Activated T-cell treated with anti-CD3 and anti-CD28 coated beads, Interleukin-2, amount 50 U/mL, for 4 hours (primary cell): Measurements from ENCODE around the gene THSD4. TPM values are rescaled to one million over a fixed set of nuclear protein-coding genes. Genes with fewer than 3 reads are reported as not detected.

Experiments
- ATAC-seq, 2 donors: fragments of 200-7000 bp; cut with Tn5 transposase; one replicate each; pipeline ENCODE4 v1.10.0; 2021
- DNase-seq: peaks from one replicate; pipeline ENCODE4 v3.0.0-alpha.2; 2020
- H3K27me3 Mint-ChIP-seq: one replicate; pipeline ENCODE4 v1.8.0; 2021; ENCODE audit warnings: low read depth, mixed read lengths
- H3K36me3 Mint-ChIP-seq: one replicate; pipeline ENCODE4 v1.8.0; 2022; ENCODE audit warnings: mixed read lengths; ENCODE audit not compliant: insufficient read depth
- H3K4me1 Mint-ChIP-seq: one replicate; pipeline ENCODE4 v1.8.0; 2021; ENCODE audit warnings: low read depth, mixed read lengths
- H3K4me3 Mint-ChIP-seq: one replicate; pipeline ENCODE4 v1.8.0; 2021; ENCODE audit warnings: mild to moderate bottlenecking, moderate library complexity, mixed read lengths
- H3K9me3 Mint-ChIP-seq: one replicate; pipeline ENCODE4 v1.8.0; 2021; ENCODE audit warnings: mixed read lengths
- total RNA-seq, 3 donors: library from RNA; stranded (reverse); gene quantifications; one replicate each; pipeline ENCODE4 v1.2.1, GENCODE V29; 2021

The THSD4 gene
- total RNA-seq, 3 donors from 2014 or later = 0.08 to 0.16 (median 0.11) TPM

DNA sequence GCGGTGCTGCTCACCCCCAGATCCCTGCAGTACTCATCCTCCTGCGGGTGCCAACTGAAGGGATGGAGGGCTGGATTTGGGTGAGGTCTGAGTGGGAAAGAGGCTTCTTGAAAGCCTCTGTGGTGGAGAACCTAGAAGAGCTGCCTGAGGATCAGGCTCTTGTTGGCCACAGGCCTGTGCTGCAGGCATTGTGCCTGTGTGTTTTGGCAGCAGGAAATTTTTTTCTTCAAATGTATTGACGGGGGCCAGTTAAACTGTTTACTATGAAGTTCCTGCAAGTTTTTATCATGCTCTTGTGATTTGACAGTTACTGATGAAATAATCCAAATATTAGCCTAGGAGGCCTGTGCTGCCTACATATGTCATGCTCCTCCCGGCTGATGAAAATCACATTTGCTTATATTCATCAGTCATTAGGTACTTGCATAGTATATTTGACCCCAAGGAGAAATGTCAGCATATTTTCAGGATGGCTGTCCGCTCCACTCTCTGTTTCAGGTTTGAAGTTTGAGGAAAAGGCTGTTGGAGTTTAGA lies 103.1 kb downstream of the THSD4 start:
- peaks cover 18% of the 10 kb centered on the region for H3K27me3 Mint-ChIP-seq
- no peaks in the 10 kb centered on the region for H3K4me1 Mint-ChIP-seq

DNA sequence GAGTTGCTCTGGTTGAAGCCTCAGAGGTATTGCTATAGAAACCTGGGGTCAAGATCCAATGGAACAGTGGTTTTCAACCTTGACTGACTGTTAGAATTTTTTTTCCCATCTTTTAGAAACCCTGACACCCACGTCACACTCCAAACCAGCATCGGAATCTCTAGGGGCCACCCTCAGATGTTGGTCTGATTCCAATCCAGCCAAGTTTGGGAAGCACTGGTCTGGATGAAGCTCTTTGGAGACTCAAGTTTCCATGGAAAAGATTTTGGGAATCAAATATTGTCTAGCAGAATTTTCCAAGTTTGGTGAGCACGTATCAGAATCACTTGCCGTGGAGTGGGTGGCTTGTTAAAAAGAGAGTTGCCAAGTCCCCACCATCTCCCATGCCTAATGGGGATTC lies 103.8 kb downstream of the THSD4 start:
- H3K4me1 Mint-ChIP-seq = no peaks in the 10 kb centered on the region
- ATAC-seq = no peak
- no peak for DNase-seq
- H3K9me3 Mint-ChIP-seq = no peaks in the 10 kb centered on the region
- peaks cover 18% of the 10 kb centered on the region for H3K27me3 Mint-ChIP-seq
- no peaks in the 10 kb centered on the region for H3K36me3 Mint-ChIP-seq
- H3K4me3 Mint-ChIP-seq = no peak overlapping the region

More for the DNA sequence above, 103.1 kb downstream of the THSD4 start:
- no peak for ATAC-seq
- no peak for DNase-seq
- Mint-ChIP-seq H3K36me3 (no peaks in the 10 kb centered on the region), H3K4me3 (no peak overlapping the region), H3K9me3 (no peaks in the 10 kb centered on the region)

DNA sequence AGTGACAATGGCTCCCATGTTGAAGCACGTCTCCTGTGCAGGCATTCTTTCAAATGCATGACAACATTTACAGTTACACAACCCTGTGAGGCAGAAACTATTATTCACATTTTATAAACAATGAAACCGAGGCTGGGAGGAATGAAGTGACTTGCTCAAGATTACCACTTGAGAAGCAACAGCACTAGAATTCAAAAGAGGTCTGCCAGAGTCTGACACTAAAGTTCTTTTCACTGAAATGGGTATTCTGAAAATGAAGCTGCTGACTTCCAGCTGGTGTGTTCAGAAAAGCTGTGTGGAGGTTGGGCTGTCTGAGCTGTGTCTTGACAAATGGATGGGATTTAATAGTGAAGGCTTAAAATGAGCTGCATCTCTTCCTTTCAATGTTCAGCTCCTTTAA lies 104.4 kb downstream of the THSD4 start:
- no peaks in the 10 kb centered on the region for H3K9me3 Mint-ChIP-seq
- H3K4me3 Mint-ChIP-seq = no peak overlapping the region
- H3K36me3 Mint-ChIP-seq = no peaks in the 10 kb centered on the region
- H3K4me1 Mint-ChIP-seq = no peaks in the 10 kb centered on the region
- DNase-seq (no peak), ATAC-seq (no peak)
- peaks cover 18% of the 10 kb centered on the region for H3K27me3 Mint-ChIP-seq

DNA sequence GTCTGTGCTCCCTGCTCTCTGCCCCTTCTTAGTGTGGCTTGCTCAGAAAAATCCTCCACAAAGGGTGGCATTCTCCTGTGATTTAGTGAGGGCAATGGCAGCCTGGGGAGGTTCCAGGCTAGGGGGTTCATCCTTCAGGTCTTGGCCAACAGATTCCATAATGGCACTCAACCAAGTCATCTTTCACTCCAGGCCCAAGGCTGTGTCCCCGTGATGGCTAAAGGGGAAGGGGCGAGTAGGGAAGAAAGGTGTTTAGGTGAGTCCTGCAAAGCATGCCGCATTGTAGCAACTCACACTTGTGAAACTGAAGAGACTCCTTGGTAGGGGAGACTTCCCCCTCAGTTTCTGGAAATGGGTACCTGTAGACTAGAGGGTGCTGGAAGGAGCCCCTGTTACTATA lies 105.6 kb downstream of the THSD4 start:
- Mint-ChIP-seq H3K36me3 (no peaks in the 10 kb centered on the region), H3K9me3 (no peaks in the 10 kb centered on the region), H3K27me3 (peaks cover 12% of the 10 kb centered on the region), H3K4me3 (no peak overlapping the region), H3K4me1 (no peaks in the 10 kb centered on the region)
- DNase-seq (no peak), ATAC-seq (no peak)

DNA sequence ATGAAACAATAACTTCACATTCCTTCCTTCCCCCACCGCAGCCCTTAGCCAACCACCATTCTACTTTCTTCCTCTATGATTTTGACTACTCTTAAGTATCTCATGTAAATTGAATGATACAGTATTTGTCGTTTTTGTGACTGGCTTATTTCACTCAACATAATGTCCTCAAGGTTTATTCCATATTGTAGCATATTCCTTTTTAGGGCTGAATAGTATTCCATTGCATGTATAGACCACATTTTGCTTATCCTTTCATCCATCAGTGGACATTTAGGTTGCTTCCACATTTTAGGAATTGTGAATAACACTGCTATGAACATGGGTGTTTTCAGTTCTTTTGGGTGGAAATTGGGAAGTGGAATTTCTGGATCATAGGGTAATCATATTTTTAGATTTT lies 106.1 kb downstream of the THSD4 start:
- DNase-seq (no peak), ATAC-seq (no peak)

DNA sequence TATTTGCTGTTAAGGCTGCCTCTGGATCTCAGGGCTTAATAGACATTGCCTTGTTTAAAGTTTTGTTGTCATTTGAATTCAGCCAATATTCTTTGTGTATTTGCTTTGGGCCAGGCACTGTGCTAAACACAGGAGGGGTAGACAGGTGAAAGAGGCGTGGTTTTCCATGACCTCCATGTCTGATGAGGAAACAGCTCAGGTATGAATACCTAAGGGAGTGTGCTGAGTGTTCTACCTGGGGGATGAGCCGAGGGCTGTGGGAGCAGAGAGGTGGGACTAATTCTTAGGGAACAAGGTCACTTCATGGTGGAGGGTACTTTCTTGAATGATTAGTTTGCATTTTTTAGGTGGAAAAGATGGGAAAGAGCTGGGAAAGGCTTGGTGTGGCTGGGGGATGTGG lies 108.2 kb downstream of the THSD4 start:
- Mint-ChIP-seq H3K4me3 (no peak overlapping the region), H3K36me3 (no peaks in the 10 kb centered on the region), H3K4me1 (no peaks in the 10 kb centered on the region), H3K9me3 (no peaks in the 10 kb centered on the region), H3K27me3 (no peaks in the 10 kb centered on the region)
- DNase-seq (no peak), ATAC-seq (no peak)

More for the DNA sequence above, 106.1 kb downstream of the THSD4 start:
- peaks cover 8% of the 10 kb centered on the region for H3K27me3 Mint-ChIP-seq
- no peaks in the 10 kb centered on the region for H3K4me1 Mint-ChIP-seq
- H3K9me3 Mint-ChIP-seq = no peaks in the 10 kb centered on the region
- H3K36me3 Mint-ChIP-seq = no peaks in the 10 kb centered on the region
- no peak overlapping the region for H3K4me3 Mint-ChIP-seq

DNA sequence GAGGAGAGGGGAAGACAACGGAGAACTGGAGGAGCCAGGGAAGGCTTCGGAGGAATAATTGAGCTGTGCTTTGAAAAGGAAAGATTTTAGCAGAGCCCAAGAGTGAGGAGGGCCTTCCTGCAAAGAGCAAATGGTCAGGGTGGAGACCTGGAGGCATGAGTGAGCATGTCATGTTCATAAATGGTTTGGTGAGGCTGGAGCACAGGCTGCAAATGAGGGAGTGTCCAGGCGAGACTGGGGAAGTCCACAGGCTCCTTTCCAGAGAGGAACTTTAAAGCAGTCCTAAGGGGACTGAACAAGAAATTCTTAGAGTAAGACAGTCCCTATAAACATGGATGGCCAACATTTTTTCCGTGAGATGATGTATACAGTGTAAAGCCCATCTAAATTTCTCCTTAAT lies 108.8 kb downstream of the THSD4 start:
- ATAC-seq = no peak
- H3K36me3 Mint-ChIP-seq = no peaks in the 10 kb centered on the region
- no peak overlapping the region for H3K4me3 Mint-ChIP-seq
- DNase-seq = no peak
- H3K27me3 Mint-ChIP-seq = no peaks in the 10 kb centered on the region
- no peaks in the 10 kb centered on the region for H3K9me3 Mint-ChIP-seq
- H3K4me1 Mint-ChIP-seq = no peaks in the 10 kb centered on the region

DNA sequence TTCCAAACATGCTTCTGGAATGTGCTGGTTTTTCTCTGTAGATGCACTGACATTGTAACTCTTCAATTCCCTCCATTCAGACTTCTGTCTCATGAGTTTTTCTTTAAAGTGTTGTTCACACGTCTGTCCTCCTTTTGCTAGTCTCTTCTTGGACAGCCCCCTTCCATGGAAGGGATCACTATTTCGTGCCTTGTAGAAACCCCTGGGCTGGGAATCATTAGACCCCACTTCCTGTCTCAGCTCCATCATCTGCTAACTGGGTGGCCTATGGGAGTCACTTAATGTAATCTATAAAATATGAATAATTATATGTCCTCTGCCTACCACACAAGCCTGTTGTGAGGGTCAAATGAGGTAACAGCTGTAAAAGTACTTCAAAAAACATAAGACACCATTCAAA lies 110.6 kb downstream of the THSD4 start:
- DNase-seq = no peak
- no peaks in the 10 kb centered on the region for H3K4me1 Mint-ChIP-seq
- no peak overlapping the region for H3K4me3 Mint-ChIP-seq
- no peaks in the 10 kb centered on the region for H3K36me3 Mint-ChIP-seq
- ATAC-seq = no peak
- H3K27me3 Mint-ChIP-seq = no peaks in the 10 kb centered on the region
- H3K9me3 Mint-ChIP-seq = no peaks in the 10 kb centered on the region

DNA sequence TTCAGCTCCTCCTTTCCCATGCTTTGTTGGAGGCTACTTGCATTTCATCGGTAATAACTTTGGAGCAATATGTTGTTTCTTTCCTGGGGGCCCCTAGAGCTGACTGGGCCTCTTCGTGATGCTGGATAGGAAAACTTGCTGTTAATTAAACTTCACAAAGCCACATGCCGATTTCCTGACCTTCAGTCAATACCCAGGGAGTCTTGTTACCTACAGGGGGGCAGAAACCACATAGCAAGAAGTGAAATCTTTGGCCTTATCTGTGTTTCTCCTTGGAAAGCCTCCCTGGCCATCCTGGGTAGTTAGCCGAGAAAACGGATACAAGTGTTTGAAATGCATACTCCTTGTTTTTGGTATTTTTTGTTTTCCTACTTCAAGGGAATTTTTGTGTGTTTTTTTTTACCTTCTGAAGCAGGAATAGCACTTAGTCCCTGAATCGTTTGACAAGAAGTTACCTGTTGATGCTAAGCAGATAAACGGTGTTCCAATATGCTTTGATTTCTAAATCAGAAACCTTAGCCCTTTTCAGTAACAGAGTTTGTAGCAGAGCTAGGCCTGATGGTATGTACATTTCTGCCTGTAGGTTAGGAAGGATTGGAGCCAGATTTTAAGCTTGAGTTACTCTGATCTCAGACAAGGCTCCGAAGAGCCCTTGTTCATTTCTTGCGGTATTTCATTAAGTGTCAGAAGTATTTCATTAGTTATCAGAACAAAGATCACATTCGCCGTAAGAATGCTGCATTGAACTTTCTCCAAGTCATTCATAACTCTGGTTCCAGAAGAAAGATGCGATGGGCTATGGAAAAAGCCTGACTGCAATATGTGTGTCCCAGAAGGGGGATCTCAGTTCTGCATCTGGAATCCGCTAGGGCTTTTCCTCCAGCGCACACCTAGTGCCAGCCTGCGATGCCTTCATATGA lies 111.5 kb downstream of the THSD4 start:
- H3K27me3 Mint-ChIP-seq = no peaks in the 10 kb centered on the region
- no peaks in the 10 kb centered on the region for H3K36me3 Mint-ChIP-seq
- H3K9me3 Mint-ChIP-seq = no peaks in the 10 kb centered on the region
- no peaks in the 10 kb centered on the region for H3K4me1 Mint-ChIP-seq
- no peak for ATAC-seq
- no peak overlapping the region for H3K4me3 Mint-ChIP-seq
- no peak for DNase-seq

DNA sequence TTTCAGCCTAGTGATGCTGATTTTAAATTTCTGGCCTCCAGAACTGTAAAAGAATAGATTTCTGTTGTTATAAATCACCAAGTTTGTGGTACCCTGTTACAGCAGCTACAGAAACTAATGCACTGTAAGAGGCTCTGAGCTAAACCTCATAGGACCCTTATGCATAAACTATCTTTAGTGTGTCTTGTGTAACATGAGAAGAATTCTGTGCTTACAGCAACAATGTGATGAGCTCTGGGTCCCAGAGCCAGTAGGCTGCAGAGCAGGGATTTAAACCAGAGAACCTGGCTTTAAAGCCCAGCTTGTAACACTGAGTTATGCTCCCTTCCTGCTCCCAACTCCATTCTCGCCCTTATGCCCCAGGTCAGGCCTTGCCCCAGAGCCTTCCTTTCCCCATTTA lies 113.1 kb downstream of the THSD4 start:
- DNase-seq (no peak), ATAC-seq (no peak)
- no peaks in the 10 kb centered on the region for H3K9me3 Mint-ChIP-seq
- H3K27me3 Mint-ChIP-seq = no peaks in the 10 kb centered on the region
- no peaks in the 10 kb centered on the region for H3K4me1 Mint-ChIP-seq
- no peaks in the 10 kb centered on the region for H3K36me3 Mint-ChIP-seq
- no peak overlapping the region for H3K4me3 Mint-ChIP-seq

DNA sequence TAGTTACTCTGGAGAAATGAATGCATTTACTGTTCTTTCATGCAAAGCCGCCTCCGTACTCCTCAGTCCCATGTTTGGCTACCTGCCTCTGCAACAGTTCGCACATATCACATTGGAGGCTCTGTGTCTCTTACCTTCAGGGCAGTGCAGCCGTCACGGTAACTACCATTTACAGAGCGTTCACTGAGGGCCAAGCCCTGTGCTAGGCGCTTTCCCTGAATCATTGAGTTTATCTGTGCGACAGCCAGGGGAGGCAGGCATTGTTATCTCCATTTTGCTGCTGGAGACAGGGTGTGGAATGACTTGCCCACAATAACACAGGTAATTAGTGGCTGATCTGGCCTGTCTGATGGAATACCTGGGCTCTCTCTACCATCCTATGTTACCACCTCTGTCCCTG lies 115.0 kb downstream of the THSD4 start:
- Mint-ChIP-seq H3K4me3 (no peak overlapping the region), H3K27me3 (no peaks in the 10 kb centered on the region), H3K4me1 (no peaks in the 10 kb centered on the region), H3K36me3 (no peaks in the 10 kb centered on the region), H3K9me3 (no peaks in the 10 kb centered on the region)
- DNase-seq (no peak), ATAC-seq (no peak)

DNA sequence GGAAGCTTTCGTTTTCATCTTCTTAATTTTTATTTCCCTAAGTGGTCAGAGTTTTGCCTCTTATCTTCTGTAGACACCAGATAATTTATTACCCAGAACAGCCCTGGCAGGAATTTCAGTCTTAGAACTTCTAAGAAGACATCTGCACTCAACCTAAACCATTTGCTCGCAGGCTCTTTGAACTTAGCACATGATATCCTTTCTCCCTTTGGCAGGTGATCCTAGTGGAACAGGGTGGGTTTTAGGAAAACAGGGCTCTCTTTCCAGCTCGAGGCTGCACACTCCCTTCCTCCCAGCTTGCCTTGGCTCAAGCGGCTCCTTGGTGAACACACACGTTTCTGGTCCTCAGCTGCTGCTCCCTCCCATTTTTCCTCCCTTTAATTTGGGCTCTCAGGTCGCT lies 116.5 kb downstream of the THSD4 start:
- no peak for DNase-seq
- Mint-ChIP-seq H3K4me3 (no peak overlapping the region), H3K9me3 (no peaks in the 10 kb centered on the region), H3K27me3 (peaks cover 4% of the 10 kb centered on the region), H3K36me3 (no peaks in the 10 kb centered on the region), H3K4me1 (no peaks in the 10 kb centered on the region)
- ATAC-seq = no peak

DNA sequence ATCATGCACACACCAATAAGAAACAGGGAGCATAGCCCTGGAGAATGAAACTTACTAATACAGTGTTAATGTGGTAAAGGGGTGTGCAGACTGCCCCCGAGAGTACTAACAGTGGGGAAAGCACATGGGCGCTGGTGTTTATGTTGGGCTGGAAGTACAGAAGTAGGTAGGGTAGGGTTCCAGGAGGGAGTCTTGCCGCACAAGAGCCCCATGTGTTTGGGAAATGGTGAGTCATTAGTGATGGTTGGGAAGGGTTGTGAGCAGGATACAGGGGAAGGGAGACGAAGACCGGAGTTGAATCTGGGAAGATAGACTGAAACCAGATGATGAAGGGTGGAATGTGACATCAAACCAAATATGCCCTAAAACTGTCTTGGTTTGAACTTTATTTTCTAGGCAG lies 117.1 kb downstream of the THSD4 start:
- Mint-ChIP-seq H3K9me3 (no peaks in the 10 kb centered on the region), H3K36me3 (no peaks in the 10 kb centered on the region), H3K27me3 (peaks cover 6% of the 10 kb centered on the region), H3K4me1 (no peaks in the 10 kb centered on the region), H3K4me3 (no peak overlapping the region)
- ATAC-seq (no peak), DNase-seq (no peak)

DNA sequence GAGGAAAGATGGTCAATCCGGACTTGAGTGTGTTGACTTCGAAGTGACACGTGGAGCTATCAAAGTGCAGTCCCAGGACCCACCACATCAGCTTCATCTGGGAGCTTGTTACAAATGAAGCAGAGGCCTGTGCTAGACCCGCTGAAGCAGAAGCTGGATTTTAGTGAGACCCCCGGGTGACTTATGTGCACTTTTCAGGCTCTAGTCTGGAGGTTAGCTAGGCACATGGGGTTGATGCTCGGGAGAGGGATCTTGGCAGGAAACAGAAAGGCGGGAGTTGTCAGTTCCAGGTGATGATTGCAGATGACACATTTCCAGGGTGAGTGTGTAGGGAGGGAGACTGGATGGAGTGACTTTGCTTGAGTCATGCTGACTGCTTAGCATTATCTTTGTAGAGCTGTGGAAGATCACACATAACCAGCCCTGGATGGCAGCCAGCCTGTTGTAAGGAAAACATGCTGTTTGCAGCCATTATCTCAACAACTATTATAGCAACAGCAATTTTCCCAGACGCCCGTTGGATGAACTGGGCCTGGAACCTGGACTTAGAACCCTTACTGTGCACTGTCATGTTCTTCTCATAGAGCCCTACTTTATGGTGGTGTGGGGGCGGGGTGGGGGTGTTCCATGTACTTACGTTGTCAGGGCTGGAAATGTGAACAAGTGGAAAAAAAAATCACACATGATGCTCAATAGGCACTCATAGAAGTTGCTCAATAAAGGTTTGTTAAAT lies 122.4 kb downstream of the THSD4 start:
- Mint-ChIP-seq H3K4me1 (no peaks in the 10 kb centered on the region), H3K4me3 (no peak overlapping the region), H3K27me3 (peaks cover 8% of the 10 kb centered on the region), H3K9me3 (no peaks in the 10 kb centered on the region), H3K36me3 (no peaks in the 10 kb centered on the region)
- DNase-seq (no peak), ATAC-seq (no peak)

DNA sequence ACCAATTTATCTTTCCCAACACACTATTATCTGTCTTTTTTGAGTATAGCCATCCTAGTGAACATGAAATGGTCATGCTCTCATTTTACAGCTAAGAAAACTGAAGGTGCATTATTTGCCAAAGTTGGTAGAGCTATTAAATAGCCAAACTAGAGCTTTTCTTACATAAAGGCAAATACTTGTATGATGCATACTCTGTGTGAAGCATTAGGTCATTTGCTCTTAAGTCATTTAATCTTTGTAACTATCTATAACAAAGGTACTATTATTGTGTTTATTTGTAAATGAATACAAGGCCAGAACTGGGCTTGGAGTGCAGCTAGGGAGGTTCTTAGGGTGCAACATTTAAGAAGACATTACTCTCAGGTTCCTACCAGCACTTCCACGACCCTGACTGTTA lies 123.7 kb downstream of the THSD4 start:
- H3K27me3 Mint-ChIP-seq = peaks cover 8% of the 10 kb centered on the region
- H3K4me1 Mint-ChIP-seq = no peaks in the 10 kb centered on the region
- DNase-seq (no peak), ATAC-seq (no peak)
- H3K4me3 Mint-ChIP-seq = no peak overlapping the region
- H3K9me3 Mint-ChIP-seq = no peaks in the 10 kb centered on the region
- H3K36me3 Mint-ChIP-seq = no peaks in the 10 kb centered on the region
